ENCODE measurements around the gene DCTPP1. TPM values are rescaled to one million over a fixed set of nuclear protein-coding genes. Genes with fewer than 3 reads are reported as not detected.

The DCTPP1 gene
- total and polyA plus RNA-seq, 2 donors (not counting 3 experiments of a cell fraction or from before 2014, with no cell fraction given) = 68.0 to 88.6 TPM

- dilution Hi-C loops (cut with MboI; ENCODE audit: extremely low pct_ligation_motif_present, low sequenced_read_pairs) (no loop called here), intact Hi-C loops (cut with micrococcal nuclease) (no loop called here)
- Histone ChIP-seq H3K9me3 (replicated peaks; ENCODE audit: control insufficient read depth, insufficient read depth, low read length) (no peaks in the 10 kb centered on the region), H3K9me1 (replicated peaks; ENCODE audit: control insufficient read depth, extremely low read depth, insufficient read depth, low read length) (no peaks in the 10 kb centered on the region), H3K36me3 (ENCODE audit: control insufficient read depth in 2 of 2, extremely low read depth in 1 of 2, insufficient read depth in 2 of 2, low read length in 2 of 2) (no peaks in the 10 kb centered on the region), H3K79me2 (ENCODE audit: control insufficient read depth, insufficient read depth, low read length) (no peaks in the 10 kb centered on the region), H3K27ac (ENCODE audit: insufficient read depth, low read depth, low read length) (no peak overlapping the region), H3K4me3 (replicated peaks in 1 of 3; ENCODE audit: insufficient read depth in 1 of 3, low read depth in 1 of 3, low read length in 3 of 3) (no peak overlapping the region), H3K9ac (replicated peaks; ENCODE audit: extremely low read depth, insufficient read depth, low read length) (no peak overlapping the region), H2AFZ (ENCODE audit: low read depth, low read length) (no peak overlapping the region), H4K20me1 (replicated peaks; ENCODE audit: control insufficient read depth, extremely low read depth, insufficient read depth, low read length) (no peaks in the 10 kb centered on the region), H3K4me2 (ENCODE audit: insufficient read depth, low read length) (no peak overlapping the region), H3K4me1 (ENCODE audit: control insufficient read depth, extremely low read depth, insufficient read depth, low read length) (no peaks in the 10 kb centered on the region), H3K27me3 (ENCODE audit: control insufficient read depth in 2 of 2, insufficient read depth in 2 of 2, low read length in 2 of 2) (peaks cover 22 to 28% of the 10 kb centered on the region in 2 experiments)
- POLR2A ChIA-PET = no interaction called here
- DNase-seq (ENCODE audit: low read depth, low spot score) (no peak), FAIRE-seq (no peak)
- CTCF ChIA-PET = interaction anchor here (1.5 kb wide), 1 partner anchor 41 kb away, joined by 3 read pairs; no protein-coding TSS in a partner anchor
- BruUV-seq (replicated peaks) = no TSS peak
- TF ChIP-seq, protein P1, sequence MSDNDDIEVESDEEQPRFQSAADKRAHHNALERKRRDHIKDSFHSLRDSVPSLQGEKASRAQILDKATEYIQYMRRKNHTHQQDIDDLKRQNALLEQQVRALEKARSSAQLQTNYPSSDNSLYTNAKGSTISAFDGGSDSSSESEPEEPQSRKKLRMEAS (IDR thresholded peaks at IDR 0.05; ENCODE audit: insufficient read depth, insufficient read length) = no peak
- TF ChIP-seq MYC (IDR thresholded peaks at IDR 0.05; ENCODE audit: low read depth, low read length) (no peak), POLR2A (IDR thresholded peaks at IDR 0.05; ENCODE audit: low read depth, low read length) (no peak)
These were observed 40.8 kb upstream of the DCTPP1 start for GRCh38 chr16:30470632-30470995.

- H3K4me1 ChIP-seq (ENCODE audit: control insufficient read depth, extremely low read depth, insufficient read depth, low read length) = no peaks in the 10 kb centered on the region
- no peak overlapping the region for H3K4me3 ChIP-seq (replicated peaks in 1 of 3; ENCODE audit: insufficient read depth in 1 of 3, low read depth in 1 of 3, low read length in 3 of 3)
- no peaks in the 10 kb centered on the region for H3K9me3 ChIP-seq (replicated peaks; ENCODE audit: control insufficient read depth, insufficient read depth, low read length)
- DNase-seq (ENCODE audit: low read depth, low spot score) = no peak
- H3K9ac ChIP-seq (replicated peaks; ENCODE audit: extremely low read depth, insufficient read depth, low read length) = no peak overlapping the region
- no TSS peak for BruUV-seq (replicated peaks)
- ChIA-PET CTCF (no interaction called here), POLR2A (no interaction called here)
- no peaks in the 10 kb centered on the region for H3K36me3 ChIP-seq (ENCODE audit: control insufficient read depth in 2 of 2, extremely low read depth in 1 of 2, insufficient read depth in 2 of 2, low read length in 2 of 2)
- no peak for TF ChIP-seq FOS (IDR thresholded peaks at IDR 0.05; ENCODE audit: borderline replicate concordance, insufficient read depth, low read length)
- TF ChIP-seq MYC (IDR thresholded peaks at IDR 0.05; ENCODE audit: low read depth, low read length) = no peak
- TF ChIP-seq JUN (IDR thresholded peaks at IDR 0.05; ENCODE audit: borderline replicate concordance, insufficient read depth, insufficient read length, low read depth) = no peak
- TF ChIP-seq POLR2A (IDR thresholded peaks at IDR 0.05; ENCODE audit: low read depth, low read length) = no peak
- no peak for TF ChIP-seq GATA2 (IDR thresholded peaks at IDR 0.05; ENCODE audit: insufficient read depth, insufficient read length, low read depth, low read length)
- TF ChIP-seq EZH2 (IDR thresholded peaks at IDR 0.05; ENCODE audit: borderline replicate concordance, low read depth, low read length, severe bottlenecking) = no peak
- TF ChIP-seq, protein P1 (IDR thresholded peaks at IDR 0.05; ENCODE audit: insufficient read depth, insufficient read length) = no peak
- TF ChIP-seq, protein P2, sequence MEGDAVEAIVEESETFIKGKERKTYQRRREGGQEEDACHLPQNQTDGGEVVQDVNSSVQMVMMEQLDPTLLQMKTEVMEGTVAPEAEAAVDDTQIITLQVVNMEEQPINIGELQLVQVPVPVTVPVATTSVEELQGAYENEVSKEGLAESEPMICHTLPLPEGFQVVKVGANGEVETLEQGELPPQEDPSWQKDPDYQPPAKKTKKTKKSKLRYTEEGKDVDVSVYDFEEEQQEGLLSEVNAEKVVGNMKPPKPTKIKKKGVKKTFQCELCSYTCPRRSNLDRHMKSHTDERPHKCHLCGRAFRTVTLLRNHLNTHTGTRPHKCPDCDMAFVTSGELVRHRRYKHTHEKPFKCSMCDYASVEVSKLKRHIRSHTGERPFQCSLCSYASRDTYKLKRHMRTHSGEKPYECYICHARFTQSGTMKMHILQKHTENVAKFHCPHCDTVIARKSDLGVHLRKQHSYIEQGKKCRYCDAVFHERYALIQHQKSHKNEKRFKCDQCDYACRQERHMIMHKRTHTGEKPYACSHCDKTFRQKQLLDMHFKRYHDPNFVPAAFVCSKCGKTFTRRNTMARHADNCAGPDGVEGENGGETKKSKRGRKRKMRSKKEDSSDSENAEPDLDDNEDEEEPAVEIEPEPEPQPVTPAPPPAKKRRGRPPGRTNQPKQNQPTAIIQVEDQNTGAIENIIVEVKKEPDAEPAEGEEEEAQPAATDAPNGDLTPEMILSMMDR (IDR thresholded peaks at IDR 0.05; ENCODE audit: extremely low read depth in 1 of 2, insufficient read depth in 1 of 2, low read depth in 1 of 2, low read length in 2 of 2) = no peak
- TF ChIP-seq POLR2AphosphoS5 (IDR thresholded peaks at IDR 0.05; ENCODE audit: insufficient read depth, low read depth, low read length) = no peak
- no peak overlapping the region for H2AFZ ChIP-seq (ENCODE audit: low read depth, low read length)
- no peaks in the 10 kb centered on the region for H3K79me2 ChIP-seq (ENCODE audit: control insufficient read depth, insufficient read depth, low read length)
- dilution Hi-C loops (cut with MboI; ENCODE audit: extremely low pct_ligation_motif_present, low sequenced_read_pairs) (no loop called here), intact Hi-C loops (cut with micrococcal nuclease) (no loop called here)
- no peaks in the 10 kb centered on the region for H3K9me1 ChIP-seq (replicated peaks; ENCODE audit: control insufficient read depth, extremely low read depth, insufficient read depth, low read length)
- H3K27me3 ChIP-seq (ENCODE audit: control insufficient read depth in 2 of 2, insufficient read depth in 2 of 2, low read length in 2 of 2) = peaks cover 19 to 24% of the 10 kb centered on the region in 2 experiments
- no peaks in the 10 kb centered on the region for H4K20me1 ChIP-seq (replicated peaks; ENCODE audit: control insufficient read depth, extremely low read depth, insufficient read depth, low read length)
- peak; percentile 48 for FAIRE-seq
- no peak overlapping the region for H3K27ac ChIP-seq (ENCODE audit: insufficient read depth, low read depth, low read length)
- H3K4me2 ChIP-seq (ENCODE audit: insufficient read depth, low read length) = no peak overlapping the region
These were observed 40.3 kb upstream of the DCTPP1 start for GRCh38 chr16:30470170-30470512.

Measured in endothelial cell of umbilical vein (primary cell).